Stomach (tissue), 9 donors: ENCODE measurements around the gene GAS1. TPM values are rescaled to one million over a fixed set of nuclear protein-coding genes. Genes with fewer than 3 reads are reported as not detected.

Experiments used
- DNase-seq, 2 donors: peaks; one replicate each; pipeline versions ENCODE4 v3.0.0 to v3.0.0-alpha.2; 2013 to 2019
- H3K27ac ChIP-seq, 5 donors: fragments of 200-600 bp in 4 of 5; sonication (generic) in 4 of 5; one replicate each; pipeline ENCODE4 v1.5.1; 2013 to 2019; ENCODE audit warnings: mild to moderate bottlenecking in 1 of 5, moderate library complexity in 1 of 5
- H3K27me3 ChIP-seq, 3 donors: fragments of 200-600 bp; sonication (generic); one replicate each; pipeline ENCODE4 v1.5.1; 2017 to 2019; ENCODE audit warnings: mixed run types in 1 of 3
- H3K36me3 ChIP-seq, 4 donors: fragments of 200-600 bp; sonication (generic); 1 replicate in 3 of 4; 2 replicates in 1 of 4; pipeline ENCODE4 v1.5.1; 2016 to 2019
- H3K4me1 ChIP-seq, 4 donors: fragments of 200-600 bp; sonication (generic); one replicate each; pipeline ENCODE4 v1.5.1; 2016 to 2019
- H3K4me3 ChIP-seq, 4 donors: fragments of 200-600 bp; sonication (generic) in 3 of 4; one replicate each; pipeline ENCODE4 v1.5.1; 2016 to 2019; ENCODE audit warnings: mild to moderate bottlenecking in 1 of 4
- H3K9me3 ChIP-seq, 4 donors: fragments of 200-600 bp; sonication (generic); one replicate each; pipeline ENCODE4 v1.5.1; 2016 to 2019
- CTCF ChIP-seq, 7 experiments: fragments of 450-650 bp in 4 of 7; fragments of 200-600 bp in 3 of 7; sonication (generic) in 3 of 7; IDR thresholded peaks; one replicate each; pipeline ENCODE4 v1.5.1; 2016 to 2019; ENCODE audit warnings: antibody characterized with exemption in 7 of 7, control low read depth in 2 of 7, mild to moderate bottlenecking in 1 of 7
- EP300 ChIP-seq: sonication (generic); formaldehyde crosslinking; IDR thresholded peaks from one replicate; pipeline ENCODE4 v1.6.1; 2017; ENCODE audit warnings: antibody characterized with exemption
- POLR2A ChIP-seq, 4 donors: fragments of 450-650 bp; IDR thresholded peaks; one replicate each; pipeline ENCODE4 v1.6.1; 2016; ENCODE audit warnings: antibody characterized with exemption in 4 of 4, control low read depth in 2 of 4, mild to moderate bottlenecking in 1 of 4, moderate library complexity in 1 of 4
- POLR2AphosphoS5 ChIP-seq, 3 donors: sonication (generic); formaldehyde crosslinking; IDR thresholded peaks; one replicate each; pipeline ENCODE4 v1.6.1; 2016; ENCODE audit warnings: antibody characterized with exemption in 3 of 3
- WGBS, 5 donors: extraction: QIAGEN DNeasy Blood & Tissue Kit in 3 of 5; methylation state at CpG; one replicate each; pipeline versions ENCODE4 v1.1.5 to v1.1.7; 2013 to 2018; 5-methylcytosine and 5-hydroxymethylcytosine counted together
- intact Hi-C: fragments of 100-400 bp; cut with DNase I; formaldehyde crosslinking; loops from one replicate; pipeline ENCODE4 v1.15.1; 2023; ENCODE audit warnings: low total_unique reads
- polyA plus RNA-seq, 3 donors: library from polyadenylated mRNA; stranded (reverse); fragments of 200-250 nt; gene quantifications; one replicate each; pipeline ENCODE4 v1.2.3, GENCODE V29; 2013
- total RNA-seq, 5 donors: library from RNA; depleted of rRNA; stranded (reverse); fragments of >200 nt; gene quantifications; one replicate each; pipeline versions ENCODE4 v1.1.0 to v1.2.3, GENCODE V29; 2014 to 2016
- donor health status: healthy with polysubstance abuse.
- donor health status: Bipolar disorder and iron deficiency.
- donor health status: healthy.

GAS1 gene
- total and polyA plus RNA-seq, 8 donors: 0.87 to 103 (median 27.5) TPM

GRCh38 chr9:86902586-86902985, 44.7 kb downstream of the GAS1 start:
- H3K4me1 ChIP-seq: peaks cover 5 to 15% (median 11%) of the 10 kb centered on the region in 4 donors
- intact Hi-C loops: no loop called here
- peak in 1 of 2 donors; percentile 11 for DNase-seq
- peaks cover 0 to 9% (median 3%) of the 10 kb centered on the region in 4 donors for H3K9me3 ChIP-seq
- TF ChIP-seq CTCF (IDR thresholded peaks at IDR 0.05): no peak
- no peak for TF ChIP-seq EP300
- no peak for TF ChIP-seq POLR2AphosphoS5 (IDR thresholded peaks at IDR 0.05)
- no peak for TF ChIP-seq POLR2A (IDR thresholded peaks at IDR 0.05)
- 5 to 28% (median 15%) methylated on average over 19 to 21 of the region's 21 CpGs for WGBS, 5 donors
- H3K4me3 ChIP-seq: peak overlapping the region; percentile 6 to 26 (median 12)
- H3K27ac ChIP-seq: no peak overlapping the region
- H3K27me3 ChIP-seq: peaks cover 0 to 35% (median 34%) of the 10 kb centered on the region in 3 donors
- H3K36me3 ChIP-seq: no peaks in the 10 kb centered on the region

GRCh38 chr9:86902176-86902575, 45.1 kb downstream of the GAS1 start:
- intact Hi-C loops: no loop called here
- peak overlapping the region in 2 of 4 donors; percentile 6 to 26 for H3K4me3 ChIP-seq

DNA sequence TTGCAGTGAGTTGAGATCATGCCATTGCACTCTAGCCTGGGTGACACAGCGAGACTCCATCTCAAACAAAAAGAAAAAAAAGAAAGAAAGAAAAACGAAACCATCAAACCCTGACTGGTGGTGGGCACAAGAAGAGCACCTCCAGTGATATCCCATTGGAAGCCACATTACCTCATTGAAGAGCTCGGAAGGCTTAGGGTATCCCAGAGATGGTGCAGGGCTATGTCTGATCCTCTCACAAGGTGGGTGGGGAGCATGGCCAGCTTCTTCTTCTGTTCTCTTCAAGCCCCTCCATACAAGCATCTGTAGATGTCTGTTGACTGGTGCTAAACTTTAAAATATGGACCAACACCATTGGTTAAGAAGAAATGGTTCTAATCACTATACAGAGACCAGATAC, 45.8 kb downstream of the GAS1 start:
- H3K27ac ChIP-seq: no peak overlapping the region
- DNase-seq: no peak
- H3K4me1 ChIP-seq: peaks cover 5 to 15% (median 11%) of the 10 kb centered on the region in 4 donors
- H3K36me3 ChIP-seq: no peaks in the 10 kb centered on the region
- TF ChIP-seq POLR2AphosphoS5 (IDR thresholded peaks at IDR 0.05) (no peak), EP300 (no peak), POLR2A (IDR thresholded peaks at IDR 0.05) (no peak), CTCF (IDR thresholded peaks at IDR 0.05) (no peak)
- no peak overlapping the region for H3K4me3 ChIP-seq
- H3K27me3 ChIP-seq: peaks cover 0 to 35% (median 34%) of the 10 kb centered on the region in 3 donors
- intact Hi-C loops: no loop called here
- peaks cover 0 to 5% (median 2%) of the 10 kb centered on the region in 4 donors for H3K9me3 ChIP-seq
- WGBS, 5 donors: 88 to 95% (median 92%) methylated on average over 3 of the region's 3 CpGs

More at GRCh38 chr9:86902176-86902575, 45.1 kb downstream of the GAS1 start:
- Histone ChIP-seq H3K27me3 (peaks cover 0 to 35% (median 34%) of the 10 kb centered on the region in 3 donors), H3K4me1 (peaks cover 5 to 15% (median 11%) of the 10 kb centered on the region in 4 donors), H3K27ac (no peak overlapping the region), H3K36me3 (no peaks in the 10 kb centered on the region), H3K9me3 (peaks cover 0 to 9% (median 3%) of the 10 kb centered on the region in 4 donors)
- 27 to 50% (median 34%) methylated on average over 8 of the region's 8 CpGs for WGBS, 5 donors
- no peak for TF ChIP-seq CTCF (IDR thresholded peaks at IDR 0.05)
- no peak for TF ChIP-seq EP300
- TF ChIP-seq POLR2A (IDR thresholded peaks at IDR 0.05): no peak
- TF ChIP-seq POLR2AphosphoS5 (IDR thresholded peaks at IDR 0.05): no peak
- no peak for DNase-seq
